Fibroblast of villous mesenchyme (primary cell): ENCODE measurements around the gene AADACL3. TPM values are rescaled to one million over a fixed set of nuclear protein-coding genes. Genes with fewer than 3 reads are reported as not detected.

Source experiments
- DNase-seq: peaks from one replicate; pipeline ENCODE4 v3.0.0-alpha.2; 2010; ENCODE audit warnings: low read depth
- H3K4me3 ChIP-seq: 2 replicates; pipeline ENCODE4 v1.5.1; 2011; ENCODE audit warnings: low read depth, mild to moderate bottlenecking, low read length
- small RNA-seq: library from RNA; depleted of rRNA; stranded (forward); fragments of <200 nt; gene quantifications from one replicate; pipeline ENCODE3, GENCODE V24; 2012
- total RNA-seq: library from RNA; depleted of rRNA; stranded (reverse); fragments of >200 nt; gene quantifications from 2 replicates; pipeline ENCODE4 v1.2.3, GENCODE V29; 2012
- TF ChIP-seq, protein P1 (sequence below): IDR thresholded peaks from 2 replicates; pipeline ENCODE4 v1.5.1; 2012; ENCODE audit warnings: low read depth, mild to moderate bottlenecking, low read length; ENCODE audit not compliant: insufficient read depth

AADACL3 gene
- total RNA-seq, 1 donor, result not detected

DNA sequence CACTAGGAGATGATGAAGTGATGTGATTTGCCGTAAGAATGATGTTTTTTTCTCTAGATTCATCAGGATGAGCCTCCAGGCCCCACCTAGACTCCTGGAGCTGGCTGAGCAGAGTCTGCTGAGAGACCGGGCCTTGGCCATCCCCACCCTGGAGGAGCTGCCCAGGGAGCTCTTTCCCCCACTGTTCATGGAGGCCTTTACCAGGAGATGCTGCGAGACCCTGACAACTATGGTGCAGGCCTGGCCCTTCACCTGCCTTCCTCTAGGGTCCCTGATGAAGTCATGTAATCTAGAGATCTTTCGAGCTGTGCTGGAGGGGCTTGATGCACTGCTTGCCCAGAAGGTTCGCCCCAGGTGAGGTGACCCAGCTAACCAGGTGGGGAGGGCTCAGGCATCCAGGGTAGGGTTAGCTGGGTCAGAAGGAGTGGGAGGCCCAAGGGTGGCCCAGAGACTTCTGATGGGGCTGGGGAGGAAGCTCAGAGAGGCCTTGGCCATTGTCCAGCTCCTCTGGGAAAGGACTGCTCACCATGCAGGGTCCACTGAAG is 59.0 kb downstream of the AADACL3 start:
- no peak overlapping the region for H3K4me3 ChIP-seq
- TF ChIP-seq, protein P1, sequence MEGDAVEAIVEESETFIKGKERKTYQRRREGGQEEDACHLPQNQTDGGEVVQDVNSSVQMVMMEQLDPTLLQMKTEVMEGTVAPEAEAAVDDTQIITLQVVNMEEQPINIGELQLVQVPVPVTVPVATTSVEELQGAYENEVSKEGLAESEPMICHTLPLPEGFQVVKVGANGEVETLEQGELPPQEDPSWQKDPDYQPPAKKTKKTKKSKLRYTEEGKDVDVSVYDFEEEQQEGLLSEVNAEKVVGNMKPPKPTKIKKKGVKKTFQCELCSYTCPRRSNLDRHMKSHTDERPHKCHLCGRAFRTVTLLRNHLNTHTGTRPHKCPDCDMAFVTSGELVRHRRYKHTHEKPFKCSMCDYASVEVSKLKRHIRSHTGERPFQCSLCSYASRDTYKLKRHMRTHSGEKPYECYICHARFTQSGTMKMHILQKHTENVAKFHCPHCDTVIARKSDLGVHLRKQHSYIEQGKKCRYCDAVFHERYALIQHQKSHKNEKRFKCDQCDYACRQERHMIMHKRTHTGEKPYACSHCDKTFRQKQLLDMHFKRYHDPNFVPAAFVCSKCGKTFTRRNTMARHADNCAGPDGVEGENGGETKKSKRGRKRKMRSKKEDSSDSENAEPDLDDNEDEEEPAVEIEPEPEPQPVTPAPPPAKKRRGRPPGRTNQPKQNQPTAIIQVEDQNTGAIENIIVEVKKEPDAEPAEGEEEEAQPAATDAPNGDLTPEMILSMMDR, result no peak
- no peak for DNase-seq

DNA sequence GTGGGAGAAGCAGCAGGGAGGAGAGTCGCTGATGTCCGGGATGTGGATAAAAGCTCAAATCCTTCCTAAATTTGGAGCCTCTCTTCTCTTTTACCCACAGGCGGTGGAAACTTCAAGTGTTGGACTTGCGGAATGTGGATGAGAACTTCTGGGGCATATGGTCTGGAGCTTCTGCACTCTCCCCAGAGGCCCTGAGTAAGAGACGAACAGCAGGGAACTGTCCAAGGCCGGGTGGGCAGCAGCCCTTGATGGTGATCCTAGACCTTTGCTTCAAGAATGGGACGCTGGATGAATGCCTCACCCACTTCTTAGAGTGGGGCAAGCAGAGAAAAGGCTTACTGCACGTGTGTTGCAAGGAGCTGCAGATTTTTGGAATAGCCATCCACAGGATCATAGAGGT is 59.5 kb downstream of the AADACL3 start:
- TF ChIP-seq, protein P1, result no peak
- no peak for DNase-seq
- no peak overlapping the region for H3K4me3 ChIP-seq

DNA sequence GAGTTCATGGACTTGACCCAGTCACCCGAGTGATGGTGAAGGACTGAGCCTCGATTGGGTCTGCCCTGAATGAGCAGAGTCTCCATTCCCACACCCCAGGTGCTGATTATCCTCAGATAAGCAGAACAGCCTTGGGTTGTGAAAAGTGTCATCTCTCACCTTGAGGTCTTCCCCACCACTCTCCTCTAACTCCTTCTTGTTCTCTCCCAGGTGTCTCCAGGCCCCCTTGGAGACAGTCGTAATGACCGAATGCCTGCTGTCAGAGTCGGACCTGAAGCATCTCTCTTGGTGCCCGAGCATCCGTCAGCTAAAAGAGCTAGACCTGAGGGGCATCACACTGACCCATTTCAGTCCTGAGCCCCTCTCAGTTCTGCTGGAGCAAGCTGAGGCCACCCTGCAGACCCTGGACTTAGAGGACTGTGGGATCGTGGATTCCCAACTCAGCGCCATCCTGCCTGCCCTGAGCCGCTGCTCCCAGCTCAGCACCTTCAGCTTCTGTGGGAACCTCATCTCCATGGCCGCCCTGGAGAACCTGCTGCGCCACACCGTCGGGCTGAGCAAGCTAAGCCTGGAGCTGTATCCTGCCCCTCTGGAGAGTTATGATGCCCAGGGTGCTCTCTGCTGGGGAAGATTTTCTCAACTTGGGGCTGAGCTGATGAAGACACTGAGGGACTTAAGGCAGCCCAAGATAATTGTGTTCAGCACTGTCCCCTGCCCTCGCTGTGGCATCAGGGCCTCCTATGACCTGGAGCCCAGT is 61.1 kb downstream of the AADACL3 start:
- no peak for DNase-seq
- TF ChIP-seq, protein P1, result no peak
- H3K4me3 ChIP-seq, result no peak overlapping the region

Small RNA genes within 50 kb of the gene (small RNA-seq; reads per million reads assigned to genes)
- not detected for gene AC244670.1

Other genes with a start within 250 kb of the AADACL3 start
- gene DHRS3, start 97.9 kb upstream of the AADACL3 start, total RNA-seq, result 84.1 and 137 TPM in 2 replicates
- 0.43 TPM in 1 of 2 replicates, not detected in the other for gene AADACL4, start 72.0 kb upstream of the AADACL3 start, total RNA-seq
- not detected in 2 replicates for gene CFAP107, start 30.1 kb downstream of the AADACL3 start, total RNA-seq
- under 0.01 TPM in 1 of 2 replicates, not detected in the other for gene PRAMEF12, start 57.6 kb downstream of the AADACL3 start, total RNA-seq
- not detected in 2 replicates for gene PRAMEF1, start 75.3 kb downstream of the AADACL3 start, total RNA-seq
- not detected in 2 replicates for gene PRAMEF11, start 115.3 kb downstream of the AADACL3 start, total RNA-seq
- not detected in 2 replicates for gene HNRNPCL1, start 132.6 kb downstream of the AADACL3 start, total RNA-seq
- gene PRAMEF2, start 141.0 kb downstream of the AADACL3 start, total RNA-seq, result not detected in 2 replicates
- gene PRAMEF4, start 170.1 kb downstream of the AADACL3 start, total RNA-seq, result not detected in 2 replicates
- not detected in 2 replicates for gene PRAMEF10, start 182.2 kb downstream of the AADACL3 start, total RNA-seq
- not detected in 2 replicates for gene PRAMEF7, start 200.5 kb downstream of the AADACL3 start, total RNA-seq
- gene PRAMEF6, start 231.5 kb downstream of the AADACL3 start, total RNA-seq, result not detected in 2 replicates